GM12878 (cell line): Measurements from ENCODE around the gene RFX1. TPM values are rescaled to one million over a fixed set of nuclear protein-coding genes. Genes with fewer than 3 reads are reported as not detected.

Experiments used
- ATAC-seq: fragments of 200-7000 bp; cut with Tn5 transposase; 3 replicates; pipeline ENCODE4 v1.9.1; 2020; ENCODE audit warnings: mild to moderate bottlenecking, moderate library complexity
- BruUV-seq: library from RNA; stranded (reverse); fragments of 400-500 nt; replicated peaks from 2 replicates; lab custom pipeline; 2021; lab: Mats Ljungman, UMichigan
- CTCF ChIA-PET: fragments of 300-600 bp; sonication (Branson Sonifier 250); formaldehyde crosslinking; extraction: SDS; loops from one replicate; lab custom pipeline; 2021; ENCODE audit warnings: inconsistent platforms; lab: Yijun Ruan, JAX
- POLR2A ChIA-PET: fragments of 350-600 bp; formaldehyde crosslinking; extraction: SDS; loops from one replicate; lab custom pipeline; 2021; ENCODE audit warnings: inconsistent platforms; lab: Charles Lee
- RAD21 ChIA-PET: fragments of 300-600 bp; sonication (Branson Sonifier 250); formaldehyde crosslinking; loops from one replicate; lab custom pipeline; 2023; ENCODE audit warnings: antibody characterized with exemption; ENCODE audit not compliant: unreplicated experiment; lab: Charles Lee
- SMC1A ChIA-PET: fragments of 300-600 bp; sonication (Branson Sonifier 250); formaldehyde crosslinking; loops from one replicate; lab custom pipeline; 2023; ENCODE audit not compliant: unreplicated experiment, uncharacterized antibody; lab: Charles Lee
- DNase-seq: peaks from one replicate; pipeline ENCODE4 v3.0.0-alpha.2; 2011; ENCODE audit warnings: low read depth, low spot score
- FAIRE-seq: peaks from 3 replicates; lab custom pipeline; 2011; peaks lifted over from hg19 to GRCh38; lab: Jason Lieb, UNC
- H2AFZ ChIP-seq: 2 replicates; pipeline ENCODE4 v1.6.0; 2011; ENCODE audit warnings: low read depth, low read length, control low read depth; ENCODE audit not compliant: control insufficient read depth
- H3K27ac ChIP-seq: 2 replicates; pipeline ENCODE4 v1.5.1; 2011; ENCODE audit warnings: control low read depth; ENCODE audit not compliant: control insufficient read depth, insufficient read depth
- H3K27me3 ChIP-seq, 2 experiments: replicated peaks in 1 of 2; 2 replicates each; pipeline versions ENCODE4 v1.6.0 to v1.6.1; 2011; ENCODE audit warnings: low read length in 1 of 2; ENCODE audit not compliant: control insufficient read depth in 2 of 2, insufficient read depth in 2 of 2
- H3K36me3 ChIP-seq, 2 experiments: 2 replicates each; pipeline ENCODE4 v1.5.1; 2011; ENCODE audit warnings: low read length in 1 of 2; ENCODE audit not compliant: control insufficient read depth in 2 of 2, insufficient read depth in 2 of 2
- H3K4me1 ChIP-seq: 2 replicates; pipeline ENCODE4 v1.6.1; 2011; ENCODE audit warnings: mild to moderate bottlenecking, low read length, moderate library complexity, mixed read lengths; ENCODE audit not compliant: control insufficient read depth, insufficient read depth
- H3K4me2 ChIP-seq: 2 replicates; pipeline ENCODE4 v1.6.0; 2011; ENCODE audit warnings: control low read depth; ENCODE audit not compliant: control insufficient read depth, insufficient read depth
- H3K4me3 ChIP-seq: fragments of 200-600 bp; sonication (generic); 2 replicates; pipeline ENCODE4 v1.5.1; 2016
- H3K79me2 ChIP-seq: 2 replicates; pipeline ENCODE4 v1.6.0; 2011; ENCODE audit warnings: low read length; ENCODE audit not compliant: control insufficient read depth, insufficient read depth
- H3K9ac ChIP-seq: 2 replicates; pipeline ENCODE4 v1.8.0; 2011; ENCODE audit warnings: low read length, control low read depth, mixed read lengths; ENCODE audit not compliant: control insufficient read depth, insufficient read depth
- H3K9me3 ChIP-seq: replicated peaks from 3 replicates; pipeline ENCODE4 v1.5.1; 2011; ENCODE audit warnings: mild to moderate bottlenecking, low read length; ENCODE audit not compliant: control insufficient read depth, insufficient read depth
- H4K20me1 ChIP-seq: 2 replicates; pipeline ENCODE4 v1.6.0; 2011; ENCODE audit not compliant: control insufficient read depth, insufficient read depth
- BMI1 ChIP-seq: fragments of 450-650 bp; IDR thresholded peaks from 2 replicates; pipeline ENCODE4 v1.6.1; 2016; ENCODE audit warnings: mild to moderate bottlenecking, moderate library complexity, borderline replicate concordance
- CREM ChIP-seq: IDR thresholded peaks from 2 replicates; pipeline ENCODE4 v1.6.1; 2014; ENCODE audit warnings: antibody characterized with exemption, low read depth
- HCFC1 ChIP-seq: fragments of 150-350 bp; IDR thresholded peaks from 2 replicates; pipeline ENCODE4 v1.6.1; 2014; ENCODE audit warnings: low read length
- IRF4 ChIP-seq: IDR thresholded peaks from 2 replicates; pipeline ENCODE4 v1.6.1; 2011; ENCODE audit warnings: low read depth, low read length
- LARP7 ChIP-seq: fragments of 450-650 bp; IDR thresholded peaks from 2 replicates; pipeline ENCODE4 v1.6.1; 2017; ENCODE audit warnings: mild to moderate bottlenecking
- RBBP5 ChIP-seq: fragments of 200-600 bp; sonication (generic); conservative IDR thresholded peaks from 2 replicates; pipeline ENCODE4 v1.6.1; 2016
- SMC3 ChIP-seq: IDR thresholded peaks from 2 replicates; pipeline ENCODE4 v1.6.1; 2011; ENCODE audit warnings: low read length, improper control_type of control experiment, borderline replicate concordance
- TBL1XR1 ChIP-seq: IDR thresholded peaks from 2 replicates; pipeline ENCODE4 v1.6.1; 2012; ENCODE audit warnings: low read depth, low read length, improper control_type of control experiment
- TCF12 ChIP-seq: IDR thresholded peaks from 2 replicates; pipeline ENCODE4 v1.6.1; 2011; ENCODE audit warnings: low read depth, mild to moderate bottlenecking, low read length
- ZNF207 ChIP-seq: fragments of 450-650 bp; IDR thresholded peaks from 2 replicates; pipeline ENCODE4 v1.6.1; 2014; ENCODE audit warnings: antibody characterized with exemption, mild to moderate bottlenecking, borderline replicate concordance
- WGBS: methylation state at CpG from one replicate; pipeline ENCODE4 v1.1.6; 2016; ENCODE audit warnings: low lambda C conversion rate; ENCODE audit not compliant: insufficient replicate concordance, insufficient coverage; ENCODE audit errors: missing lambda C conversion rate; 5-methylcytosine and 5-hydroxymethylcytosine counted together
- in situ Hi-C: fragments of 300-500 bp; cut with MboI; formaldehyde crosslinking; loops from 9 replicates; pipeline ENCODE4 v1.14.3; 2018; ENCODE audit warnings: mixed read lengths
- intact Hi-C: fragments of 100-400 bp; cut with micrococcal nuclease; formaldehyde crosslinking; loops from one replicate; pipeline ENCODE4 v1.14.2; 2022; ENCODE audit not compliant: unreplicated experiment
- polyA plus RNA-seq, 11 experiments: library from polyadenylated mRNA; depleted of rRNA in 4 of 11; unstranded in 6 of 11; stranded (reverse) in 5 of 11; fragments of >200 nt; fragmentation: Nextera tagmentation in 4 of 11; fragmentation: Illumina TruSeq in 1 of 11; extraction: Ambion mirVana in 4 of 11; extraction: Trizol in 1 of 11; gene quantifications; 1 replicate in 1 of 11; 2 replicates in 10 of 11; pipeline versions ENCODE4 v1.2.1 to v1.2.3, GENCODE V29; 2011 to 2016; ENCODE audit warnings: inconsistent platforms in 2 of 11, missing spikeins in 2 of 11, low read depth in 1 of 11
- total RNA-seq, 4 experiments: library from RNA; depleted of rRNA in 3 of 4; stranded (reverse); fragments of >200 nt in 3 of 4; fragmentation: Illumina TruSeq in 1 of 4; extraction: Trizol in 1 of 4; gene quantifications; 2 replicates each; pipeline versions ENCODE4 v1.2.1 to v1.2.3, GENCODE V29; 2013 to 2021
- TF ChIP-seq, protein P1 (sequence below): IDR thresholded peaks from 2 replicates; pipeline ENCODE4 v1.6.1; 2012; ENCODE audit warnings: low read depth, low read length, improper control_type of control experiment

RFX1 gene
- total and polyA plus RNA-seq, 10 of the 15 experiments (the other 5 are each of a cell fraction or from before 2014, with no cell fraction given) = 0.05 to 11.0 (median 1.5) TPM

DNA sequence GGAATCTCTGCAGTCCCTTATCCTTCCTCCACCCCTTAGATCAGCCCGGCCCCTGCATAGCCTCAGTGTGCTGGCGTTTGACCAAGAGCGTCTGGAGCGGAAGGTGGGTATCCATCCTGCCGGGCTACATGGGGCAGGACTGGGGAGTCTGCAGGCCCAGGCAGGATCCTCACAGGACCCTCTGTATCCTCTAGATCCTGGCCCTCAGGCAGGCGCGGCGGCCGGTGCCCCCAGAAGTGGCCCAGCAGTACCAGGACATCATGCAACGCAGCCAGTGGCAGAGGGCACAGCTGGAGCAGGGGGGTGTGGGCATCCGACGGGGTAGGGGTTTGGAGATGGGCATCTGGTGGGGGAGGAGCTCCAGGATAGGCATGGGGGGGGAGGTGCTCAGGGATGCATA lies 76.8 kb downstream of the RFX1 start:
- no peak overlapping the region for H3K4me3 ChIP-seq
- H3K9ac ChIP-seq = no peak overlapping the region
- no peak overlapping the region for H3K4me2 ChIP-seq
- ChIA-PET POLR2A (no interaction called here), SMC1A (no interaction called here), CTCF (no interaction called here), RAD21 (no interaction called here)
- intact Hi-C loops (no loop called here), in situ Hi-C loops (no loop called here)
- peaks cover 0 to 1% of the 10 kb centered on the region in 2 experiments; a peak in 2 of 4 replicates for H3K36me3 ChIP-seq
- TF ChIP-seq TCF12 = no peak
- no peak for TF ChIP-seq BMI1
- TF ChIP-seq SMC3 = no peak
- TF ChIP-seq, protein P1, sequence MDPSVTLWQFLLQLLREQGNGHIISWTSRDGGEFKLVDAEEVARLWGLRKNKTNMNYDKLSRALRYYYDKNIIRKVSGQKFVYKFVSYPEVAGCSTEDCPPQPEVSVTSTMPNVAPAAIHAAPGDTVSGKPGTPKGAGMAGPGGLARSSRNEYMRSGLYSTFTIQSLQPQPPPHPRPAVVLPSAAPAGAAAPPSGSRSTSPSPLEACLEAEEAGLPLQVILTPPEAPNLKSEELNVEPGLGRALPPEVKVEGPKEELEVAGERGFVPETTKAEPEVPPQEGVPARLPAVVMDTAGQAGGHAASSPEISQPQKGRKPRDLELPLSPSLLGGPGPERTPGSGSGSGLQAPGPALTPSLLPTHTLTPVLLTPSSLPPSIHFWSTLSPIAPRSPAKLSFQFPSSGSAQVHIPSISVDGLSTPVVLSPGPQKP = no peak
- no peak for TF ChIP-seq HCFC1
- TF ChIP-seq LARP7 = no peak
- no peak for TF ChIP-seq CREM
- TF ChIP-seq IRF4 = no peak
- TF ChIP-seq RBBP5 = no peak
- no peak for TF ChIP-seq ZNF207
- no peak for TF ChIP-seq TBL1XR1
- no peaks in the 10 kb centered on the region for H3K79me2 ChIP-seq
- ATAC-seq (no peak), FAIRE-seq (no peak), DNase-seq (no peak)
- no peaks in the 10 kb centered on the region for H3K4me1 ChIP-seq
- H4K20me1 ChIP-seq = no peaks in the 10 kb centered on the region
- WGBS = 96% methylated on average over 10 of the region's 12 CpGs
- H3K27ac ChIP-seq = no peak overlapping the region
- H2AFZ ChIP-seq = no peak overlapping the region
- H3K27me3 ChIP-seq = no peaks in the 10 kb centered on the region
- BruUV-seq = no TSS peak
- H3K9me3 ChIP-seq = no peaks in the 10 kb centered on the region
